ENCODE data around the gene WDR1. TPM values are rescaled to one million over a fixed set of nuclear protein-coding genes. Genes with fewer than 3 reads are reported as not detected.

WDR1 gene
- total RNA-seq, 1 experiment from 2014 or later: 367 TPM

- no peaks in the 10 kb centered on the region for H3K79me2 ChIP-seq (ENCODE audit: insufficient read depth, low read length)
- H2BK15ac ChIP-seq (ENCODE audit: low read depth, low read length): no peak overlapping the region
- no peak overlapping the region for H2AK5ac ChIP-seq (ENCODE audit: insufficient read length, low read length)
- no peak overlapping the region for H3K18ac ChIP-seq (ENCODE audit: insufficient read length, low read depth, low read length)
- H3T11ph ChIP-seq (ENCODE audit: low read length): no peak overlapping the region
- no peak overlapping the region for H4K8ac ChIP-seq (replicated peaks; ENCODE audit: insufficient read length, low read depth, low read length)
- H3K4me1 ChIP-seq (ENCODE audit: insufficient read depth, low read length): no peaks in the 10 kb centered on the region
- no peaks in the 10 kb centered on the region for H3K23me2 ChIP-seq (ENCODE audit: insufficient read length, low read depth, low read length, poor library complexity, severe bottlenecking)
- no peak overlapping the region for H3K23ac ChIP-seq (ENCODE audit: insufficient read length, low read depth, low read length)
- no peak overlapping the region for H3K14ac ChIP-seq (ENCODE audit: insufficient read depth, low read length)
- peak; percentile 66 for TF ChIP-seq CTCF (conservative IDR thresholded peaks at IDR 0.05)
- Mint-ChIP-seq H3K27ac (peak overlapping the region in 2 of 3 experiments; percentile 28 to 47; a peak in 2 of 7 replicates), H3K9me3 (no peaks in the 10 kb centered on the region), H3K4me1 (peaks cover 0 to under 1% of the 10 kb centered on the region in 2 experiments; a peak in 2 of 4 replicates), H3K36me3 (ENCODE audit: insufficient read depth in 1 of 3, low read depth in 3 of 3) (peaks cover 39 to 84% (median 80%) of the 10 kb centered on the region in 3 experiments; a peak in 6 of 7 replicates), H3K4me3 (no peak overlapping the region), H3K27me3 (ENCODE audit: low read depth) (no peaks in the 10 kb centered on the region; the same call in 1 of the 2 replicates)
- no peak overlapping the region for H3K56ac ChIP-seq (ENCODE audit: insufficient read length, low read depth, low read length)
- H3K9me3 ChIP-seq (ENCODE audit: control insufficient read depth, low read depth, low read length): no peaks in the 10 kb centered on the region
- no peak overlapping the region for H2BK12ac ChIP-seq (ENCODE audit: insufficient read length, low read depth, low read length)
- H3K4ac ChIP-seq (ENCODE audit: low read depth, low read length): no peak overlapping the region
- H3K9ac ChIP-seq (ENCODE audit: extremely low read depth, insufficient read length, low read length): no peak overlapping the region
- WGBS (ENCODE audit: extremely low coverage, insufficient read length, low lambda C conversion rate): no CpG with 5 or more reads among the region's 7 CpGs
- H2BK20ac ChIP-seq (ENCODE audit: low read depth, low read length, poor library complexity, severe bottlenecking): no peak overlapping the region
- H3K27me3 ChIP-seq (ENCODE audit: insufficient read depth, low read length): no peaks in the 10 kb centered on the region
- no peak overlapping the region for H2BK120ac ChIP-seq (ENCODE audit: low read depth, low read length, poor library complexity, severe bottlenecking)
- H4K91ac ChIP-seq (ENCODE audit: insufficient read length, low read depth, low read length): no peak overlapping the region
- no peak overlapping the region for H3K27ac ChIP-seq (ENCODE audit: insufficient read length, low read depth, low read length)
- no peak overlapping the region for H3K4me2 ChIP-seq (ENCODE audit: insufficient read depth, insufficient read length, low read length)
- H4K5ac ChIP-seq (ENCODE audit: insufficient read length, low read depth, low read length): no peak overlapping the region
- no peak for DNase-seq
- H2BK5ac ChIP-seq (ENCODE audit: insufficient read length, low read length): no peak overlapping the region
- H2AFZ ChIP-seq (ENCODE audit: low read length): no peak overlapping the region
- H4K20me1 ChIP-seq (ENCODE audit: control insufficient read depth, insufficient read depth, insufficient read length): peaks cover 3% of the 10 kb centered on the region
- H3K79me1 ChIP-seq (ENCODE audit: insufficient read depth, low read depth, low read length, poor library complexity, severe bottlenecking): no peaks in the 10 kb centered on the region
Measured at GRCh38 chr4:10074767-10075105, 41.9 kb downstream of the WDR1 start.

Measured in H9 (cell line).